HG03432 (cell line): Measurements from ENCODE around the gene PEX14.
"Not testable (repeated sequence)": the region's sequence is repeated elsewhere in the genome, so short reads cannot be mapped to it uniquely, and the experiment has no call there.

ENCODE experiments used
- ATAC-seq: cut with Tn5 transposase; IDR thresholded peaks from one replicate; pipeline ENCODE4 v1.9.1; 2021; ENCODE audit warnings: mild to moderate bottlenecking, moderate library complexity; ENCODE audit not compliant: unreplicated experiment

PEX14 gene, protein sequence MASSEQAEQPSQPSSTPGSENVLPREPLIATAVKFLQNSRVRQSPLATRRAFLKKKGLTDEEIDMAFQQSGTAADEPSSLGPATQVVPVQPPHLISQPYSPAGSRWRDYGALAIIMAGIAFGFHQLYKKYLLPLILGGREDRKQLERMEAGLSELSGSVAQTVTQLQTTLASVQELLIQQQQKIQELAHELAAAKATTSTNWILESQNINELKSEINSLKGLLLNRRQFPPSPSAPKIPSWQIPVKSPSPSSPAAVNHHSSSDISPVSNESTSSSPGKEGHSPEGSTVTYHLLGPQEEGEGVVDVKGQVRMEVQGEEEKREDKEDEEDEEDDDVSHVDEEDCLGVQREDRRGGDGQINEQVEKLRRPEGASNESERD

DNA sequence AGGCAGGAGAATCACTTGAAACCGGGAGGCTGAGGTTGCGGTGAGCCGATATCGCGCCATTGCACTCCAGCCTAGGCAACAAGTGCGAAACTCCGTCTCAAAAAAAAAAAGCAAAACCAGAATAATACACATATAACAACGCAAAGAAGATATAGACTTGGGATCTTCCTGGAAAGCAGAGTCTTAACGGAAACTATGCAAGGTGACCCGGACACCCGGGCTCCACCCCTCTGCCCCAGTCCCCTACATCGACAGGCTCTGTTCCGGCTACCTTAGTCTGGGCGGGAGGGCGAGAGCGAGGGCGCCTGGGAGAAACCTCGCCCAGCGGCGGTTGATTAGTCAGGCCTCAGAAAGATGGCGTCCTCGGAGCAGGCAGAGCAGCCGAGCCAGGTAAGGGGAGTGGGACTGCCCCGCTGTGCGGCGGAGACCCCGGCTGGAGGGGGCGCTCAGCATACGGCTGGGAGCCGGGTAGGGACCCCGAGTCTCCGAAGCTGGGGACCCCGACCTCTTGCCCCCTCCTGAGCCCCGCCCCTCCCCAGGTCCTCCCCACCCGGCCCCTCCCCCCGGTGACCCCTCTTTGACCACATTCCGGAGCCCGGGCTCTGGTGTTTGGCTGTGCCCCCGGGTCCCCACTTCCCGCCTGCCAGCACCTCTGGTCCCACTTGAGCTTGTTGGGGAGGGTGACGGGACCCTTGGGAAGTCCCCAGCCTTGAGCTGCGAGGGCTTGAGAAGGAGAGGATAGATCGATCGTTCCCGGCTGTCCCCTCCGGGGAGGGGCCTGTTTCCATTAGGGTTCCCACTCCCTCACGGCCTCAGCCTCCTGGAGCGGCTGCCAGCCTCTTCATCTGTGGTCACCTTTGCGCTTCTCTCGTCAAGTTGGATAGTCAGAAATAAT, at the start of gene PEX14:
PEX14 (plus strand) TSS at position 338 of the 895 bp plus-strand sequence; CDS start at position 355, 17 bp downstream.
- ATAC-seq = peak; percentile 63

DNA sequence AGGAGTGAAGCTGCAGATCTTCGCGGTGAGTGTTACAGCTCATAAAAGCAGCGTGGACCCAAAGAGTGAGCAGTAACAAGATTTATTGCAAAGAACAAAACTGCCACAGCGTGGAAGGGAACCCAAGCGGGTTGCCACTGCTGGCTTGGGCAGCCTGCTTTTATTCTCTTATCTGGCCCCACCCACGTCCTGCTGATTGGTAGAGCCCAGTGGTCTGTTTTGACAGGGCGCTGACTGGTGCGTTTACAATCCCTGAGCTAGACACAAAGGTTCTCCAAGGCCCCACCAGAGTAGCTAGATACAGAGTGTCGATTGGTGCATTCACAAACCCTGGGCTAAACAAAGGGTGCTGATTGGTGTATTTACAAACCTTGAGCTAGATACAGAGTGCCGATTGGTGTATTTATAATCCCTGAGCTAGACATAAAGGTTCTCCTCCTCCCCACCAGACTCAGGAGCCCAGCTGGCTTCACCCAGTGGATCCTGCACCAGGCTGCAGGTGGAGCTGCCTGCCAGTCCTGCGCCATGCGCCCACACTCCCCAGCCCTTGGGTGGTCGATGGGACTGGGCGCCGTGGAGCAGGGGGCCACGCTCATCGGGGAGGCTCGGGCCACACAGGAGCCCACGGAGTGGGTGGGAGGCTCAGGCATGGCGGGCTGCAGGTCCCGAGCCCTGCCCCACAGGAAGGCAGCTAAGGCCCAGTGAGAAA, 48.8 kb upstream of the PEX14 start:
- not testable (repeated sequence) for ATAC-seq

DNA sequence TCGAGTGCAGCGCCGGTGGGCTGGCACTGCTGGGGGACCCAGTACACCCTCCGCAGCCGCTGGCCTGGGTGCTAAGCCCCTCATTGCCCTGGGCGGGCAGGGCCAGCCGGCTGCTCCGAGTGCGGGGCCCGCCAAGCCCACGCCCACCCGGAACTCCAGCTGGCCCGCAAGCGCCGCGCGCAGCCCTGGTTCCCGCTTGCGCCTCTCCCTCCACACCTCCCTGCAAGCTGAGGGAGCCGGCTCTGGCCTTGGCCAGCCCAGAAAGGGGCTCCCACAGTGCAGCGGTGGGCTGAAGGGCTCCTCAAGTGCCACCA, 48.3 kb upstream of the PEX14 start:
- not testable (repeated sequence) for ATAC-seq

DNA sequence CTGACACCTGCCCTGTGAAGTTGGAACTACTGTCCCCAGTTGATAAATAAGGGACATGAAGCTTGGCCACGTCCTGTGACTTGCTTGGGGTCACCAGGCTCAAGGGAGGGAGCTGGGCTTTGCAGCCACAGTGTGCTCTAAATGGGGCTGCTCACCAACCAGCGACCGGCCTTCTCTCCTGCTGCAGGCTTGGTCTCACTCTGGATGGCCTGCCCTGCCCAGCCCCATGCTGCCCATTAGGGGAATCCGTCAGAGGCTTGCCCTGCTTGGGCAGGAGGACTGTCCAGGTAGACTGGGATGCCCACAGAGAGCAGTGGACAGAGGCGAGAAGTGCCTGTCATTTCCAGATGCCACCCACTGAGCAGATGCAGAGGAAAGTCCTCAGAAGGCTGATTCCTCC, 45.8 kb upstream of the PEX14 start:
- no peak for ATAC-seq

DNA sequence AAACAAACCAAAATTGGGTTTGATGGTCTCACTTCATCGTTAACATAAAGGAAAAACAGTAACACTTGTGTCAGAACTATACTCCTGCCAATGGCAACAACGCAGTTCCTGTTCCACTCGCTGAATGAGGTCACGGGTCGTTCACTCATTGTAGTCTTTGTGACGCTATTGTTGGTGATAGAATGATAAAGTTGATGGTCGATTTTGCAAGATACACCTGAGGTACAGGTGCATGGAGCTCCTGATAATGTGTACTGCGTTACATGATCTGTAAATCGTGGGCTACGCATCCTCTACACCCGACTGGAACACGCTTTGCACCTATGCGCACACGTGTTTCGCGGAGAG, 44.9 kb upstream of the PEX14 start:
- ATAC-seq = no peak

DNA sequence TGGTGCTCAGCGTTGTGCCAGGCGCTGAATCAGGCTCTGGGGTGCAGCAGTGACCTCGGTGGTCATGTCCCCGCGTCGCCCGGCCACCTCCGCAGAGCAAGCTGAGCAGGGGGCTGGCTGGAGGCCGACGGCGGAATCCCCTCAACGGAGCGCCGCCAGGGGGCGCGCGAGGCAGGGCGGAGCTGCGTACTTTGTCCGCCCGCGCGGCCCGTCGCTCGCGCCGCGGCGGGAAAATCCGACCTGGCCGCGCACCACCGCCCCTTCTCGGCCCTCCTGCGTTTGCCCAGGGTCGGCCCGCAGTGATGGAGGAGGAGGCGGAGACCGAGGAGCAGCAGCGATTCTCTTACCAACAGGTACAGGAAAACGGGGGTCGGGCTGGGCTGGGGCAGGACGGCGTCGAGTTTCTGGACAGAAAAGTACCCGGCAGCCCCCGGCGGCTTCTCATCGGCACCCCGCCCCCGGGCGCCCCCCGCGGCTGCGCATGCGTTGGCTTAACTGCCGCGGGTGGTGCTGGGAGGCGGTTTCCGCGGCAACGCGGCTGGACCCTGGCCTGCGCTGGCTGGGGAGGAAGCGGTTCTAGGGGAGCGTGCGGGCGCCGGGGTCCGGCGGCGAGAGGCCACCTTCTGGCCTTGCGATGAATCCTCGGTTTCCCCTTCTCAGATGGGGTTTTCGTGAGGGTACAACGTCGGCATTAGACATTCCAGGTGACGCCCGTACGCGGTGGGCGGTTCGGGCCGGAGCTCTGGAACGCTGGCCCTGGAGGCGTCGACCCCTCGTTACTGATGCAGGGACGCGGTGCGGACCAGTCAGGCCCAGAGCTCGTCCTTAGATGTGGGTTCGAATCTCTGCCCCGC, 44.3 kb upstream of the PEX14 start, which contains the start of gene CENPS:
CENPS (plus strand) TSS at position 218 of the 854 bp plus-strand sequence; CDS start at position 303, 85 bp downstream.
- peak; percentile 87 for ATAC-seq

DNA sequence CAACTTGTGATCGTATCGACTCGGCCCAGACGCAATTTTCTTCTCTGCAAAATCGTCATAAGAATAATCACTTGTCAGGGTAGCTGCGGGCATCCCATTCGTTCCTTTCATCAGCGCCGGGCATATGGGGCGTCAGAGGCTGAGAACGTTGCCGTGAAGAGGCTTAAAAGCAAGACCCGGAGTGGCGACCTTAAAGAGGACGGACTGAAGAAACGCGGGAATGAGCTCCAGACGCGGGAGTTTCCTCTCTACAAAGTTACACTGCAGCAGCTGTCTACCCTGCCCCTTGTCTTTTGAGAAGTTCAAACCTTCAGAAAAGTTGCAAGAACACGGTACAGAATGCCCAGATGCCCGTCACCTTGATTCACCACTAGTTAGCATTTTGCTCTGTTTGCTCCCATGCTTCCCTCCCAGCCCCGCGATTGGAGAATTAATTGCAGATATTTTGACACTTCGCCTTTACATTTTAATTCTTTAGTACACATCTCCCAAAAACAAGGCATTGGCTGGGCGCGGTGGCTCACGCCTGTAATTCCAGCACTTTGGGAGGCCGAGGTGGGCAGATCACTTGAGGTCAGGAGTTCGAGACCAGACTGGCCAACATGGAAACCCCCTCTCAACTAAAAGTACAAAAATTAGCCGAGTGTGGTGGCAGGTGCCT, 43.5 kb upstream of the PEX14 start:
- ATAC-seq = no peak

DNA sequence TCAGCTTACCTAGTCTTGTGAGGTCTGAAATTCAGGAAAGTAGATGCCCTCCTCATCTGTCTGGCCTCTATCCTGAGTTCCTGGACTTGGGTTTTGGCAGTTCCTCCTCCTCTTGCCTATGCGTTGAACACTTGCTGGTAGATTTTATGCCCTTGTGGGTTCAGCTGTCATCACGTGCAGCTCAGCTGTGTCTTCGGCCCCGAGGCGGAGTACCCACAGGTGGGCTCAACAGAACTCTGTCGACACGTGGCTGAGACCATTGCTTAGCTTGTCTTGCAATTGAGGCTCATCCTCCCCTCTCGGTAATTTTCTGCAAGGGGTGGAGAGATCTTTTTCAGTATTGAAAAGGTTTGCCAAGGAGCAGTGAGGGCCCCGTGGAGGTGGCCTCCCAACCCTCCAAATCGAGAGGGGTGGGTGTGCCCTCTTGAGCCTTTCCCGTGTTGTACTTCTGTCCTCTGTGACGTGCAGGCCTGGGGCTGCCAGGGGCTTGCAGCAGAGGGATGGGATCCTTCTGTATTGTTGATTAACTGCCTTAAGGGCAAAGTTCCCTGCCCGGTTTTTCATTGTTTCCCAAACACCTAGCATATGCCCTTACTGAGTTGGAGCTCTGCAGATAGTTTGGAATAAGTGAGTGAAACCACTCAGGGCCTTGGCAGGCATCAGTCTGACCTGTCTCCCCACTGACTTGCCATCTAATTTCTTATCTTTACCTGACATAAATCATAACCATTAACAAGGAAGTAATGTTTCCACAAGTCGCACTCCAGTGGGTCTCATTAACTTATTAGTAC, 41.6 kb upstream of the PEX14 start:
- no peak for ATAC-seq

DNA sequence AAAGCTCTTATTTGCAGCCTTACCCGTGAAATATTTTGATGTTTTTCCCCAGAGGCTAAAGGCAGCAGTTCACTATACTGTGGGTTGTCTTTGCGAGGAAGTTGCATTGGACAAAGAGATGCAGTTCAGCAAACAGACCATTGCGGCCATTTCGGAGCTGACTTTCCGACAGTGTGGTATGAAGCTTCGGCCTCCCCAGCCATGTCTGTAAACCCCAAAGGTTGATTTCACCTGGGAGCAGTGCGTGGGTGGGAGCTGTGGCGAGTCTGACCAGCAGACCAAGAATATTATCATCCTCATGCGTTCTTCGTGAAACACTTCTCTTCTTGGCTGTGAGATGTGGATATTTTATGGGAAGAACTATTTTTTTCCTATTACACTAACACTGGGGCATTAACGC, 41.0 kb upstream of the PEX14 start:
- ATAC-seq = no peak

DNA sequence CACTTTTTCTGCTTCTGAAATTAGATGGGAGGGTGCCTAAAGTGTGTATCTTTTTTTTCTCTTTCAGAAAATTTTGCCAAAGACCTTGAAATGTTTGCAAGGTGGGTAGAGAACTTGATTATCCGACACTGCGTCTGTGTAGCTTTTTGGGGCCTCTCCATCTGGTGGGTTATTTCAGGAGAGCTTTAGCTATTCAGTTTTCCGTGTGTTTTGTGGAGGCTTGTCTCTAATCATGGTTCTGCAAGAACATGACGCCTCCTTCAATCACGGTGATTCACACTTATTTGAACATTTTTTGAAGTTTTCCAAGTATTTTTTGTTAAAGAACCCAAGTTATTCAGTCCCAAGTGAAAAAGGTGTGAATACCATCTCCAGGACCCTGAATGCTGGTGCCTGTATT, 40.2 kb upstream of the PEX14 start:
- ATAC-seq = no peak

DNA sequence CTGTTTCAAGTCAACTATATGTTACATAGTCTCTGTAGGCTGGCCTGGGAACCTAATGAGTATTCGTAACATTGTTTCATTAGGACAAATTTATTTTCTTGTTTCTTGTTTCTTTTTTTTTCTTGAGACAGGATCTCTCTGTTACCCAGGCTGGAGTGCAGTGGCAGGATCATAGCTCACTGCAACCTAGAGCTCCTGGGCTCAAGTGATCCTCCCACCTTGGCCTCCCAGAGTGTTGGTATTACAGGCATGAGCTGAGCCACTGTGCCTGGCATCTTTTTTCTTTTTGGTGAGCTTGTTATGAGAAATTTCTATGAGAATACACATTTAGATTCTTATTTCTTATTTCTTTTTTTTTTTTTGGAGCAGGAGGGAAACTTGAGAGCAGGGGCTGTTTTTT, 37.7 kb upstream of the PEX14 start:
- no peak for ATAC-seq

DNA sequence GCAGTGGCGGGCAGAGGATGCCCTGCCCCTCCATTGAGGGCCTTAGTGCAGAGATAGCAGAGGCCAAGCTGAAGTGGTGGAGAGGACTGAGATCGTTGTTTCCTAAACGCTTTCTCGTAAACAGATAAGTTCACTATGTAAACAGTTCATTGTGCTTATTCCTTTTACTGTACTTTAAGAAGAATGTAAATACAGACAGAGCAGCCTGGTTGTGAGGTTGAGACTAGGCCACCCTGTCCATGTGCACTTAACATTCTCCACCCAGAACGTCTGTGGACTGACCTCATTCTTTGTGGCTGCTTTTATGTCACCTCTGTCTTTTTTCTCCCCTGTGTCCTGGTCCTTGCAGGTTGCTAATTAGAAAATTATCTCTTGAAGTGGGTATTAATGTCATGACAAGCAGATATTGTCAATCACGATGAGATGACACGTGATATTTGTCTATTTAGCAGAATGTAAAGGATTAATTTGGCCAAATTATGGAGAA, 36.0 kb upstream of the PEX14 start:
- no peak for ATAC-seq

DNA sequence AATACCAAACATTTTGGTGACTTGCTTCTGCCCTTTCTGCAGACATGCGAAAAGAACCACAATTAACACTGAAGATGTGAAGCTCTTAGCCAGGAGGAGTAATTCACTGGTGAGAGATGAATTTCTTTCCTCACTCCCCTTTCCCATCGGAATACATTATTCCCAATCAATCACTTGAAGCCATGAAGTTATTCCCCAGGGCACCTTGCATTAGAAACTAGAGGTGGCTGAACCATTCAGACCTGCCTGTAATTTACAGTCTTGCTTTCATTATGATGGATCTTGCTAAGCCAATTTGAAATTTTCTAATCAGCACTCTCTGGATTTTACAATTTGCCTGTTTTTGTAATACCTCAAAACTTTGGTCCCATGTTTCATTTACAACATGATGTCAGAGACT, 34.4 kb upstream of the PEX14 start:
- ATAC-seq = no peak

DNA sequence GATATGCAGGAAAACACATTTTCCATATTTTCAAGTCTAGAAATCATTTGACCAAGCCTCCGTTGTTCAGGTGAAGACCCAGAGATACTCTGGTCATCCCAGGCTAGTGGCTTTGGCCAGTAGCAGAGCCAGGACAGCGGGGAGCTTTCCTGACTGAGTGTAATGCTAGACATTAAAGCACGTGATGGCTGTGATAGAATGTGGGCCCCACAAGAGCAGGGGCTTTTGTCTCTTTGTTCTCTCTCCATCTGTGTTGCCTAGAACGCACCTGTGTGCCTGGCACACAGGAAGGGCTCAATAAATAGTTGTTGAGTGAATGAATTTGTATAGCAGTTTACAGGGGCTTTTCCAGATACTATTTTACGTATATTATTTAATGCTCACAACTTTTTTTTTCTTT, 34.0 kb upstream of the PEX14 start:
- no peak for ATAC-seq

DNA sequence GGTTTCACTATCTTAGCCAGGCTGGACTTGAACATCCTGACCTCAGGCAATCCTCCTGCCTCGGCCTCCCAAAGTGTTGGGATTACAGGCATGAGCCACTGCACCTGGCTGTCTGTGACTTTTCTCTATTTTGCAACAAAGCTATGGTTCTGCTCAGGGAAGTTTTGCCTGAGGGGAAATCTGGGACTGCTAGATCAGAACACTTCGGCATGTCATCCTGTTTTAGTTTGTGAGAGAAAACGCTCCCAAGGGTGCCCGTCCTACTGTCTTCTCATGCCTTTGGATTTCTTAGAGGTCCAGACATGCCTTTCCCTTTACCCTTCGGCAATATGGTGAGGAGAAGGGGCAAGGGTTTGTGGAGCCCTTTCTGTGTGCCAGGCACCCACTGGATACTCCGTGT, 30.5 kb upstream of the PEX14 start:
- ATAC-seq = no peak

DNA sequence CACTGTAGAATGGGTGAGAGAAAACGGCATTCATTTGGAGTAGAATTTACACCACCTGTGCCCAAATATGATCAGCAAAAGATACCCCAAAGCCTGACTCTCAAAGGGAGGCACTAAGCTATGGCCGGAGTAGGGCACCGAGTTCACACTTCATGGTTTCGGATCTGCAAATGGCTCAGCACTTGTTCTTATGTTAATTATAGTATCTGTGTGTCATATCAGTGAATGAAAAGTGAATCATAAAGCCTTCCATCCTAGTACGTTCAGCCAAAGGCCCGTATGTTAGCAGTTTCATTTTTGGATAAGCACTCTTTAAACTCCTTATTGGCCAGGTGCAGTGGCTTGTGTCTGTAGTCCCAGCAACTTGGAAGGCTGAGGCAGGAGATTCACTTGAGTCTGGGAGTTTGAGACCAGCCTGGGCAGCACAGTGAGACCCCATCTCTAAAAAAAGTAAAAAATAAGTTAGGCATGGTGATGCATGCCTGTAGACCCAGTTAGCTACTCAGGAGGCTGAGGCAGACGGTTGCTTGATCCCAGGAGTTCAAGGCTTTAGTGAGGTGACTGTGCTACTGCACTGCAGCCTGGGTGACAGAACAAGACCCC, 29.9 kb upstream of the PEX14 start:
- no peak for ATAC-seq

DNA sequence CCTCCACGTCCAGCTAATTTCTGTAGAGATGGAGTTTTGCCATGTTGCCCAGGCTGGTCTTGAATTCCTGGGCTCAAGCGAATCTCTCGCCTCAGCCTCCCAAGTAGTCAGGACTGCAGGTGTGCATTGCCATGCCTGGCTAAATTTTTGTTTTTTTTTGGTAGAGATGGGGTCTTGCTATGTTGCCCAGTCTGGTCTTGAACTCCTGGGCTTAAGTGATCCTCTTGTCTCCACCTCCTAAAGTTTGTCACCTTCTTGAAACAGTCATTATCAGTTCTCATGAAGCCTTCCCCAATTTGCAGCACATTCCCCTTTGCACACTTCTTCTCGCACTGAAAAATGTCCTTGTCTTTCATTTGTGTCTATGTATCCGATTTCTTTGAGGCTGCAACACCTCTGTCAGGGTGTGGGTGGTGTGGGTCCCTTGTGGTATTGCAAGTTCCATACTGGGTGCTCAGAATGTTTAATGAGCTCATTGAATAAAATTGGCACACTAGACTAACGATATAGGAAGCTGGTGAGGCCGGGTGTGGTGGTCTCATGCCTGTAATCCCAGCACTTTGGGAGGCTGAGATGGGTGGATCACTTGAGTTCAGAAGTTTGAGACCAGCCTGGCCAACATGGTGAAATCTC, 27.8 kb upstream of the PEX14 start:
- no peak for ATAC-seq

DNA sequence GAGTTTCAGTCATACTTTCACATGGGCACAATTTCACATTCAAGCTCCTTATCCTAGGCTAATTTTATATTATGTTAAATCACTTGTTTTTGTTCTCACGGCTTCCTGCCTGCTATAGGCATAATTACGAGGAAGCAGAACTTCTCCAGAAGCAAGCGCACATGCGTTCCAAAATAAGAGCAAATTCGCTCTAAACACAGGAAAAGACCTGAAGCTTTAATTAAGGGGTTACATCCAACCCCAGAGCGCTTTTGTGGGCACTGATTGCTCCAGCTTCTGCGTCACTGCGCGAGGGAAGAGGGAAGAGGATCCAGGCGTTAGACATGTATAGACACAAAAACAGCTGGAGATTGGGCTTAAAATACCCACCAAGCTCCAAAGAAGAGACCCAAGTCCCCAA, 25.0 kb upstream of the PEX14 start, which contains the start of gene CORT:
CORT (plus strand) TSS at position 281 of the 400 bp plus-strand sequence. CDS start 193 bp downstream, outside the sequence.
- no peak for ATAC-seq
